Adrenal gland (tissue), 5 donors: ENCODE results near the gene RIPK3.
"Not testable (repeated sequence)": the region's sequence is repeated elsewhere in the genome, so short reads cannot be mapped to it uniquely, and the experiment has no call there.

ENCODE experiments used
- CTCF ChIP-seq, 6 experiments: fragments of 450-650 bp in 4 of 6; fragments of 200-600 bp in 2 of 6; sonication (generic) in 1 of 6; IDR thresholded peaks; 1 replicate in 5 of 6; 2 replicates in 1 of 6; pipeline versions ENCODE4 v1.5.1 to v1.8.0; 2016 to 2021; ENCODE audit warnings: antibody characterized with exemption in 6 of 6, mild to moderate bottlenecking in 2 of 6, moderate library complexity in 1 of 6
- POLR2A ChIP-seq, 2 donors: fragments of 450-650 bp; IDR thresholded peaks; one replicate each; pipeline ENCODE4 v1.6.1; 2017; ENCODE audit warnings: antibody characterized with exemption in 2 of 2, mild to moderate bottlenecking in 2 of 2, moderate library complexity in 1 of 2
- donor health status: DM: no; HTN: no; CAD: no.

- not testable (repeated sequence) for TF ChIP-seq CTCF, POLR2A (IDR thresholded peaks at IDR 0.05)
Observed at GRCh38 chr14:24387579-24387978, 47.8 kb upstream of the RIPK3 start.
